ENCODE data around the gene RCBTB2. TPM values are rescaled to one million over a fixed set of nuclear protein-coding genes. Genes with fewer than 3 reads are reported as not detected.

Gene RCBTB2
- total RNA-seq, 1 donor from 2014 or later: 38.4 TPM

- Mint-ChIP-seq H3K36me3 (peaks cover 11% of the 10 kb centered on the region), H3K4me1 (no peaks in the 10 kb centered on the region), H3K9me3 (no peaks in the 10 kb centered on the region), H3K27ac (no peak overlapping the region), H3K4me3 (no peak overlapping the region), H3K27me3 (ENCODE audit: insufficient read depth, low read depth) (peaks cover 4% of the 10 kb centered on the region)
- Histone ChIP-seq H4K20me1 (ENCODE audit: low read depth) (no peaks in the 10 kb centered on the region), H3K4me3 (no peak overlapping the region), H3K36me3 (no peaks in the 10 kb centered on the region), H3K4me2 (no peak overlapping the region), H2AFZ (replicated peaks) (no peak overlapping the region), H3K4me1 (no peaks in the 10 kb centered on the region), H3K79me2 (ENCODE audit: low read depth) (no peaks in the 10 kb centered on the region), H3K9ac (no peak overlapping the region), H3F3A (ENCODE audit: low read depth) (no peaks in the 10 kb centered on the region), H3K9me3 (ENCODE audit: low read depth) (no peaks in the 10 kb centered on the region), H3K27me3 (no peaks in the 10 kb centered on the region), H3K27ac (no peak overlapping the region)
- DNase-seq (ENCODE audit: low spot score): no peak
- no peak for TF ChIP-seq EZH2phosphoT487 (IDR thresholded peaks at IDR 0.05)
- TF ChIP-seq EZH2 (IDR thresholded peaks at IDR 0.05): no peak
- TF ChIP-seq, protein P1, sequence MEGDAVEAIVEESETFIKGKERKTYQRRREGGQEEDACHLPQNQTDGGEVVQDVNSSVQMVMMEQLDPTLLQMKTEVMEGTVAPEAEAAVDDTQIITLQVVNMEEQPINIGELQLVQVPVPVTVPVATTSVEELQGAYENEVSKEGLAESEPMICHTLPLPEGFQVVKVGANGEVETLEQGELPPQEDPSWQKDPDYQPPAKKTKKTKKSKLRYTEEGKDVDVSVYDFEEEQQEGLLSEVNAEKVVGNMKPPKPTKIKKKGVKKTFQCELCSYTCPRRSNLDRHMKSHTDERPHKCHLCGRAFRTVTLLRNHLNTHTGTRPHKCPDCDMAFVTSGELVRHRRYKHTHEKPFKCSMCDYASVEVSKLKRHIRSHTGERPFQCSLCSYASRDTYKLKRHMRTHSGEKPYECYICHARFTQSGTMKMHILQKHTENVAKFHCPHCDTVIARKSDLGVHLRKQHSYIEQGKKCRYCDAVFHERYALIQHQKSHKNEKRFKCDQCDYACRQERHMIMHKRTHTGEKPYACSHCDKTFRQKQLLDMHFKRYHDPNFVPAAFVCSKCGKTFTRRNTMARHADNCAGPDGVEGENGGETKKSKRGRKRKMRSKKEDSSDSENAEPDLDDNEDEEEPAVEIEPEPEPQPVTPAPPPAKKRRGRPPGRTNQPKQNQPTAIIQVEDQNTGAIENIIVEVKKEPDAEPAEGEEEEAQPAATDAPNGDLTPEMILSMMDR (IDR thresholded peaks at IDR 0.05): no peak
These were observed 31.2 kb downstream of the RCBTB2 start for GRCh38 chr13:48501705-48502104.

GRCh38 chr13:48500652-48501197, 32.2 kb downstream of the RCBTB2 start:
- no peak overlapping the region for H2AFZ ChIP-seq (replicated peaks)
- peaks cover 4% of the 10 kb centered on the region for H3K27me3 Mint-ChIP-seq (ENCODE audit: insufficient read depth, low read depth)
- H3K27me3 ChIP-seq: no peaks in the 10 kb centered on the region
- H3K27ac ChIP-seq: no peak overlapping the region
- H3K9ac ChIP-seq: no peak overlapping the region
- no peaks in the 10 kb centered on the region for H3F3A ChIP-seq (ENCODE audit: low read depth)
- H3K4me3 Mint-ChIP-seq: no peak overlapping the region
- no peaks in the 10 kb centered on the region for H3K4me1 ChIP-seq
- no peaks in the 10 kb centered on the region for H3K9me3 Mint-ChIP-seq
- no peaks in the 10 kb centered on the region for H4K20me1 ChIP-seq (ENCODE audit: low read depth)
- no peak overlapping the region for H3K27ac Mint-ChIP-seq
- no peak overlapping the region for H3K4me3 ChIP-seq
- H3K4me2 ChIP-seq: no peak overlapping the region
- TF ChIP-seq, protein P1 (IDR thresholded peaks at IDR 0.05): no peak
- no peak for TF ChIP-seq EZH2 (IDR thresholded peaks at IDR 0.05)
- TF ChIP-seq EZH2phosphoT487 (IDR thresholded peaks at IDR 0.05): no peak
- H3K4me1 Mint-ChIP-seq: no peaks in the 10 kb centered on the region
- DNase-seq (ENCODE audit: low spot score): no peak
- H3K79me2 ChIP-seq (ENCODE audit: low read depth): no peaks in the 10 kb centered on the region
- no peaks in the 10 kb centered on the region for H3K36me3 ChIP-seq
- no peaks in the 10 kb centered on the region for H3K9me3 ChIP-seq (ENCODE audit: low read depth)
- H3K36me3 Mint-ChIP-seq: peaks cover 8% of the 10 kb centered on the region

DNA sequence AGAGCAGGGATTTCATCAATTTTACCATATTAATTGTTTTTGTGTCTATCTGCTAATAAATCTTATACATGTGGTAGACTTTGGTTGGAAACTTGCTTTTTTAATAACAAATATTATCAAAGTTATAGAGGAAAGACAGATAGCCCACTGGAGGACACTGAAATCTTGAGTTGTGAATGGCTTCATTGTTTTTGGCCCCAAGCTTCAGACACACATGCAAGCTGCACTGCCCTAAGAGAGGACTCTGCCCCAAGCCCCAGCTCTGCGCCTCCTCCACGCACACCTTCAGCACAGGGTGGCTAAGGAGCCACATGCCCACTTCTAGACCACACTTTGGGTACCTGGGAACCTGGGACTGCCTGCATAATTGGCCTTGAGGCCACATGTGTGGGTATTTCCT, 35.2 kb downstream of the RCBTB2 start:
- Histone ChIP-seq H3K4me3 (no peak overlapping the region), H4K20me1 (ENCODE audit: low read depth) (no peaks in the 10 kb centered on the region), H3F3A (ENCODE audit: low read depth) (no peaks in the 10 kb centered on the region), H3K9ac (no peak overlapping the region), H3K9me3 (ENCODE audit: low read depth) (no peaks in the 10 kb centered on the region), H3K36me3 (no peaks in the 10 kb centered on the region), H3K27ac (no peak overlapping the region), H3K4me1 (no peaks in the 10 kb centered on the region), H3K4me2 (no peak overlapping the region), H3K27me3 (no peaks in the 10 kb centered on the region), H3K79me2 (ENCODE audit: low read depth) (no peaks in the 10 kb centered on the region), H2AFZ (replicated peaks) (no peak overlapping the region)
- H3K27ac Mint-ChIP-seq: no peak overlapping the region
- TF ChIP-seq, protein P1 (IDR thresholded peaks at IDR 0.05): no peak
- TF ChIP-seq EZH2phosphoT487 (IDR thresholded peaks at IDR 0.05) (no peak), EZH2 (IDR thresholded peaks at IDR 0.05) (no peak)
- no peaks in the 10 kb centered on the region for H3K4me1 Mint-ChIP-seq
- H3K4me3 Mint-ChIP-seq: no peak overlapping the region
- H3K9me3 Mint-ChIP-seq: no peaks in the 10 kb centered on the region
- peaks cover 8% of the 10 kb centered on the region for H3K36me3 Mint-ChIP-seq
- no peak for DNase-seq (ENCODE audit: low spot score)
- H3K27me3 Mint-ChIP-seq (ENCODE audit: insufficient read depth, low read depth): peaks cover 4% of the 10 kb centered on the region

Data from neural progenitor cell (in vitro differentiated cells).